Stimulated activated CD8-positive, alpha-beta memory T cell treated with anti-CD3 and anti-CD28 coated beads, Interleukin-4, amount 100 ng/mL, for 4 hours (primary cell): ENCODE data around the gene SP100.
"Not testable (repeated sequence)": the region's sequence is repeated elsewhere in the genome, so short reads cannot be mapped to it uniquely, and the experiment has no call there.

Source experiments
- DNase-seq, 2 donors: peaks; one replicate each; pipeline ENCODE4 v3.0.0-alpha.2; 2020; ENCODE audit warnings: low read depth in 2 of 2, low spot score in 1 of 2

Gene SP100

GRCh38 chr2:230457073-230457768 is 41.2 kb downstream of the SP100 start:
- DNase-seq, result no peak

GRCh38 chr2:230457793-230458192 is 41.8 kb downstream of the SP100 start:
- DNase-seq, result no peak

- no peak for DNase-seq
Measured at GRCh38 chr2:230459216-230459615, 43.2 kb downstream of the SP100 start.

DNA sequence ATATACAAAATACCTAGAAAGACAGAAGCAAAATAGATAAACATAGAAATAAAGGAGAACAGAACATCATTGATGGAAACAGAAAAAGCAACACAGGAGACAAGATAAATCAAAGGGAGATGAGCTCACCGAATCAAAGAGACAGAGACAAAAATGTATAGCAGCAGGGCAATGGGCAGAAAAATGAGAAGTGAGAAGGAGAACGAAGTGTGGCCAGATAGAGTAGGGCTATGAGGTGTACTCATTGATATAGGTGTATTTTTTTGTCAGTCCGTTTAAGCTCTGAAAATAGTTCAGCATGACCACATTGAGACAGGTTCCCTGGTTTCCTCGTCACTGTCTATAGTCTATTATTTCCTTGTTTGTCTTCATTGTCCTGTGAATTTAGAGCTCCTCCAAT is 55.1 kb downstream of the SP100 start:
- no peak for DNase-seq

GRCh38 chr2:230472621-230473018 is 56.6 kb downstream of the SP100 start:
- DNase-seq, result no peak

GRCh38 chr2:230473378-230473777 is 57.4 kb downstream of the SP100 start:
- DNase-seq, result no peak

DNA sequence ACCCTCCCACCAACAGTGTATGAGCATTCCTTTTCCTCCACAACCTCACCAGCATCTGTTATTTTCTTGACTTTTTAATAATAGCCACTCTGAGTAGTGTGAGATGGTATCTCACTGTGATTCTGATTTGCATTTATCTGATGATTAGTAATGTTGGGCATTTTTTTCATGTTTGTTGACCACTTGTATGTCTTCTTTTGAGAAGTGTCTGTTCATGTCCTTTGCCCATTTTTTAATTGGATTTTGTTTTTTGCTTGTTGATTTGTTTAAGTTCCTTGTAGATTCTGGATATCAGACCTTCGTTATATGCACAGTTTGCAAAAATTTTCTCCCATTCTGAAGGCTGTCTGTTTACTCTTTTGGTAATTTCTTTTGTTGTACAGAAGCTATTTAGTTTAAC is 59.1 kb downstream of the SP100 start:
- no peak for DNase-seq

- DNase-seq, result no peak
Measured at GRCh38 chr2:230485801-230486341, 69.9 kb downstream of the SP100 start.

DNA sequence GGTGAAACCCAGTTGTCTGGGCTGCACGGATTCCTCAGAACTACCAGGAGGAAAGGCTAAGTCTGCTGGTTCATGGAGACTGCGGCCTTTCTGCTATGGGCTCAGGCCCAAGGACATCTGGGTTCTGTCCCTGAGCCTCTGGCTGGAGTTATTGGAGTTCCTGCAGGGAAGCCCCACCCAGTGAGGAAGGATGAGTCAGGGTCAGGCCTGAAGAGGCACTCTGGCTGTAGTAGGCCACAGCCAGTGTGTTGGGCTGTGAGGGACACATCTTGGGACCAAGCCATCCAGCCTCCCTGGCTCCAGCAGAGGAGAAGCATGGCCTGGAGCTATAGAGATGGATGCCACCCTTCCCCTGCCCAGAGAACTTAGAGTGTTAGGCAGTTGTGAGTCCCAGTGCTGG is 75.2 kb downstream of the SP100 start:
- not testable (repeated sequence) for DNase-seq

DNA sequence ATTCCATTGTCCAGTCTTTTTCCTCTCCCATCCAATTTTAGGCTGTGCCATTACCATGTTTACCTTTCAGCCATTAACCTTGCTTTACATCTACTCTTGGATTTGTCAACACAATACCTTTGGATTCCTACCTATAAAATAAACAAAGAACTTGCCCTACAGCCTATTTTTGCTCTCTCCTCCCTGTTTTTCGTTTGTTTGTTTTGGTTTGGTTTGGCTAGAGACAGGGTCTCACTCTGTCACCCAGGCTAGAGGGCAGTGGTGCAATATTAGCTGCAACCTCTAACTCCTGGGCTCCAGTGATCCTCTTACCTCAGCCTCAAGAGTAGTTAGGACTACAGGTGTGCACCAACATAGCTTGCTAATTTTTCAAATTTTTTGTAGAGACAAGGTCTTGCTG is 76.1 kb downstream of the SP100 start:
- DNase-seq, result no peak

DNA sequence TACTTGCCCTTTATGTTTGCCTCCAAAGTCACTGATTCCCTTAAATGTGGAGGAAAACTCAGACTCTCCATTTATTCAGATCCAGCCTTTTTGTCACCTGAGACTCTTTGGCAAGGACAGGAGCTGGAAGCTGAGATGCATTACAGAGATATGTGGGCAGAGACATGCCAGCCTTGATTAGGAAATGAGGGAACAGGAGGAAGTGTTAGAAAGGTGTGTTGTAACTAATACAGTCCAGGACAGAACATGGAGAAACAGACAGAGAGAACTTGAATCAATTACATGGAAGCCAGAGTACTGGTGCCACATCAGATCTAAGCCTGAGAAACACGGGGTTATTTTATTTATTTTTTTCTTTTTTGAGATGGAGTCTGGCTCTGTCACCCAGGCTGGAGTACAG is 79.0 kb downstream of the SP100 start:
- no peak for DNase-seq

- no peak for DNase-seq
Measured at GRCh38 chr2:230496891-230497290, 80.9 kb downstream of the SP100 start.

GRCh38 chr2:230498506-230499107 is 82.6 kb downstream of the SP100 start:
- DNase-seq, result no peak

DNA sequence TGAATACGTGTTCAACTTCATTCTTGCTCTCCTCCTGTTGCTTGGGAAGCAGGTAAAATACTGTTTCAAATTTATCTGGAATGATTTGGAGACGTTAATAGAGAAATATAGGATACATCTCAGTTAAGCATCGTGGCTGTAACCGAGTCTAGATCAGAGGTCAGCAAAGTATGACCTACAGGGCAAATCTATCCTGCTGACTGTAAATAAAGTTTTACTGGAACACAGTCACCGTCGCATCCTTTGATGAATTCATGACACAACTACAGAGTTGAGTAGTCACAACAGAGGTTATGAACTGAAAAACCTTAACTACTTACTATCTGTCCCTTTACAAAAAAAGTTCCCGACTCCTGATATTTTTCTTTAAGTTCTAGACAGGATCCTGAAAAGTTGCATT is 86.6 kb downstream of the SP100 start:
- DNase-seq, result no peak

- DNase-seq, result no peak
Measured at GRCh38 chr2:230503798-230504197, 87.8 kb downstream of the SP100 start.

DNA sequence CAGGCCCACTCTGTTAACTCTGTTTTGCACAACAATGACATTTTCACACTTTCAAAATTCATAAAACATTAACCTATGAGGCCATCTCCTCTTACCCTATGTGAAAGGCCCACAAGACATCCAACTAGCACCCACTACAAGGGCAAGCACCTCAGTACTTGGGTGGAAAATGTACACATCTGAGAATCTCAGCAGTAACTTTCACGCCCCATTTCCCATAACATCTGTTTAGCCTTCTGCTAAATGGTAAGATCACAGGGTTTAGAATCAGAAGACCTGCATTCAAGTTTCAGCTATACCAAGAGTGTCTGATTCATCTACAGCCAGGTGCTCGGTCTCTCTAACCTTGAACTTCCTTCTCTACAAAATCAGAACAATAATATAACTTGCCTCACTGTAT is 89.2 kb downstream of the SP100 start:
- no peak for DNase-seq

GRCh38 chr2:230512955-230513748 is 97.2 kb downstream of the SP100 start:
- no peak for DNase-seq

GRCh38 chr2:230520061-230520874 is 104.3 kb downstream of the SP100 start:
- no peak for DNase-seq

DNA sequence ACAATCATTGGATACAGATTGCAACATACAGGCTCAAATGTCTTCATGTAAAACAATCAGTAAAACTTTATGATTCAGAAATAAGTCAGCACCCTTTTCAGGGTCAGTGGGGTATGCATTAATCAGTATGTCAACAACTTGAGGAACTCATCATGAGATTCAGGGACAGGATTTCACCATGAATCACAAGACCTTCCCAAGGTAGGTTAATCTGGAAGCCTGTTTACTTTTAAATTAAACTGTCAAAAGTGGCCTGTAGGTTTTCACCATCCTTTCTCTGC is 104.8 kb downstream of the SP100 start:
- DNase-seq, result no peak

DNA sequence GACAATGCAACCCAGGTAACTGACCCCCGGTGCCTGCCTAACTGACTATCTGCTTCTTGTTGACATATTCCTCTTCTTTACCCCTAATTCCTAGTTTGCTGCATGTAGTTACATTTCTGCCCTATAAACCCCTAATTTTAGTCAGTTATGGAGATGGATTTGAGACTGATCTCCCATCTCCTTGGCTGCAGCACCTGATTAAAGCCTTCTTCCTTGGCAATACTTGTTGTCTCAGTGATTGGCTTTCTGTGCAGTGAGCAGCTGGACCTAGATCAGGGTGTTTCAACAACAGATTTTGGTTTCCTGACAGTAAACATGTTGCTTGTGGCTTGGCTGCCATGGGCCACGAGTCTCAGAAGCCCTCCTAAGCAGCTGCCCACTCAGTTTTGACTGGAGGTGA is 105.4 kb downstream of the SP100 start:
- no peak for DNase-seq

GRCh38 chr2:230525682-230526081 is 109.7 kb downstream of the SP100 start:
- DNase-seq, result no peak
